ENCODE measurements around the gene TMEM86B. TPM values are rescaled to one million over a fixed set of nuclear protein-coding genes. Genes with fewer than 3 reads are reported as not detected.

TMEM86B gene
- polyA plus RNA-seq, 1 donor (not counting 4 experiments of a cell fraction or from before 2014, with no cell fraction given): 0.60 TPM

DNA sequence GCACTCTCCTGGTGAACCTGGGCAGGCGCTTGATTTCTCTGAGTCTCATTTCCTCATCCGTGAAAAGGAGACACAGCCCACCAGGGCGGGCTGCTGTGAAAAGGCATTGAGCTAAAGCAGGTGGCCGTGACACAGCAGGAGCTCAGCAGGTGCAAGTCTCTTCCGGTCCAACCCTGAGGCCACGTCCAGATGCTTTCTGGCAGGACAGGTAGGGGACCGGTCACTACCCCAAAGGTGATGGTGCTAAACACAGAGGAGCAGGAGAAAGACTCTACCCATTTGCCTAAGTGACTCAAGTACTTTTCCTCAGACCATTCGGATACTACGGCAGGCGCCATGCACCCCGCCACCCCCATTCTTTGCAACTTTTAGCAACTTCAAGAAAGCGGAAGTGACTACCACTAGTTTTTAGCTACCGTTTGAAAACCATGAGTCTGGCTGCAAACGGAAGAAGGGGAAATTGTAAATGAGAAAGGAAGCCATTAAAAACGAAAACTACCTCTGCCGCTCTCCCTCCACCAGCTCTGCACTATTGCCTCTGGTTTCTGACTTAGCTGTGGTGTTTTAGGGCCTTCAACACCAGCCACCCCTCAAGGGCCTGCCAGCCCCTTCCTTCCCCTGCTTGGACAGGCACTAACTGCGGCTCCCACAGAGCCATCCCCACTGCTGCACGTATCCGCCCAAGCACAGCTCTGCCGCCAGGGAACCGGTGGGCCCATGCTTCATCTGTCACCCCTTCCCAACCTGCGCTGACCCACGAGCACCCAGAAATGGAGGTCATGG is 25.5 kb upstream of the TMEM86B start:
- H3K36me3 ChIP-seq (ENCODE audit: control insufficient read depth in 2 of 2, extremely low read depth in 1 of 2, insufficient read depth in 2 of 2, low read length in 2 of 2): peaks cover 7 to 13% of the 10 kb centered on the region in 2 experiments
- no peak overlapping the region for H3K4me3 ChIP-seq (ENCODE audit: control insufficient read depth in 2 of 3, extremely low read depth in 1 of 3, insufficient read depth in 2 of 3, low read depth in 1 of 3, low read length in 3 of 3)
- no peak for DNase-seq (ENCODE audit: low read depth, low spot score)
- H3K27ac ChIP-seq (ENCODE audit: control insufficient read depth, insufficient read depth, low read length): no peak overlapping the region
- peaks cover 61% of the 10 kb centered on the region for H4K20me1 ChIP-seq (ENCODE audit: control insufficient read depth, extremely low read depth, insufficient read depth, low read length)
- no peak overlapping the region for H3K4me2 ChIP-seq (ENCODE audit: control insufficient read depth, extremely low read depth, insufficient read depth, low read depth, low read length)
- no peaks in the 10 kb centered on the region for H3K9me3 ChIP-seq (ENCODE audit: control insufficient read depth, low read depth, low read length)
- H2AFZ ChIP-seq (ENCODE audit: control insufficient read depth, low read length): no peak overlapping the region
- TF ChIP-seq EZH2 (IDR thresholded peaks at IDR 0.05; ENCODE audit: low read length): no peak
- TF ChIP-seq, protein P1, sequence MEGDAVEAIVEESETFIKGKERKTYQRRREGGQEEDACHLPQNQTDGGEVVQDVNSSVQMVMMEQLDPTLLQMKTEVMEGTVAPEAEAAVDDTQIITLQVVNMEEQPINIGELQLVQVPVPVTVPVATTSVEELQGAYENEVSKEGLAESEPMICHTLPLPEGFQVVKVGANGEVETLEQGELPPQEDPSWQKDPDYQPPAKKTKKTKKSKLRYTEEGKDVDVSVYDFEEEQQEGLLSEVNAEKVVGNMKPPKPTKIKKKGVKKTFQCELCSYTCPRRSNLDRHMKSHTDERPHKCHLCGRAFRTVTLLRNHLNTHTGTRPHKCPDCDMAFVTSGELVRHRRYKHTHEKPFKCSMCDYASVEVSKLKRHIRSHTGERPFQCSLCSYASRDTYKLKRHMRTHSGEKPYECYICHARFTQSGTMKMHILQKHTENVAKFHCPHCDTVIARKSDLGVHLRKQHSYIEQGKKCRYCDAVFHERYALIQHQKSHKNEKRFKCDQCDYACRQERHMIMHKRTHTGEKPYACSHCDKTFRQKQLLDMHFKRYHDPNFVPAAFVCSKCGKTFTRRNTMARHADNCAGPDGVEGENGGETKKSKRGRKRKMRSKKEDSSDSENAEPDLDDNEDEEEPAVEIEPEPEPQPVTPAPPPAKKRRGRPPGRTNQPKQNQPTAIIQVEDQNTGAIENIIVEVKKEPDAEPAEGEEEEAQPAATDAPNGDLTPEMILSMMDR (optimal IDR thresholded peaks at IDR 0.05 in 1 of 3, IDR thresholded peaks at IDR 0.05 in 1 of 3, conservative IDR thresholded peaks at IDR 0.05 in 1 of 3; ENCODE audit: extremely low read depth in 1 of 3, insufficient read depth in 2 of 3, low read length in 3 of 3): no peak
- dilution Hi-C loops (cut with MboI; ENCODE audit: extremely low pct_ligation_motif_present, low sequenced_read_pairs): no loop called here
- H3K4me1 ChIP-seq (ENCODE audit: control insufficient read depth, extremely low read depth, insufficient read depth, low read length): peaks cover 35% of the 10 kb centered on the region
- peaks cover 95% of the 10 kb centered on the region for H3K79me2 ChIP-seq (ENCODE audit: control insufficient read depth, insufficient read depth, low read length)
- peaks cover 15% of the 10 kb centered on the region for H3K9me1 ChIP-seq (ENCODE audit: control insufficient read depth, extremely low read depth, insufficient read depth, low read length)
- no peak for FAIRE-seq
- H3K9ac ChIP-seq (ENCODE audit: control insufficient read depth, extremely low read depth, insufficient read depth, low read length): no peak overlapping the region
- H3K27me3 ChIP-seq (ENCODE audit: control insufficient read depth, extremely low read depth, insufficient read depth, low read length): no peaks in the 10 kb centered on the region

DNA sequence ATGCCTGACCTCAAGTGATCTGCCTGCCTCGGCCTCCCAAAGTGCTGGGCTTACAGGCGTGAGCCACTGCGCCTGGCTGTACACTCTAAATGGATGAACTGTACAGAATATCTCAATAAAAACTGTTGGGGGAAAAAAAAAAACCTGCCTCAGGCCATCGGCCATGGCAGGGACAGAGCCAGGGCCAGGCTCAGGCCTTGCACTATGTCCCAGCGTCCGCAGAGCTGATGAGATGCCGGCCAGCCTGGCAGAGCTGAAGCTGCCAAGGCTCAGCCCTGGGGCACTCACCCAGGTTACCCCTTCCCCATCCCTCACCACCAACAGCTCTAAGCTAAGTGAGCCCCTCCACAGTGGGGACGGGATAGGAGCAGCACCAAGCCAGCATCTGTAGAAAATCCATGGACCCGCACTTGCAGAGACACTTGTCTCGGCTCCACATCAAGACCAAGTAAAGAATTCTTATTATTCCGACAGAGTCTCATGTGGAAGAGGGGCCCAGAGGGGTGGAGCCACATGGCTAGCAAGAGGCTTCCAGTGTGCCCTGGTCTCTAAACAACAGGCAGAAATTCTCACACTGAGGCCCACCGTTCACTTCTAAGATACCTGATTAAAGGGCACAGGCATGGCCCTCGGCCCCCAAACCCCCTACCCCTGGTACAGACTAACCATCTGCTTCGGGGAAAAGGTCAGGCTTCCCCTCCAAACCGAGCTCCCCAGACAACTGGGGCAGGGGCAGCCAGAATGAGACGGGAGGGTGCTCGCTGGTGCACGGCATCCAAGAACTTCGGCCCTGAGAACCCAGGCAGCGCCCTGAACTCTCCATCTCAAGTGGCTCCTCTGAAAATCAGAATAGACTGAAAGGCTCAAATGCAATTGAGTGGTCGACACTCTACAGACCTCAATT is 24.4 kb upstream of the TMEM86B start:
- no peak for DNase-seq (ENCODE audit: low read depth, low spot score)
- Histone ChIP-seq H3K36me3 (ENCODE audit: control insufficient read depth in 2 of 2, extremely low read depth in 1 of 2, insufficient read depth in 2 of 2, low read length in 2 of 2) (peaks cover 7 to 16% of the 10 kb centered on the region in 2 experiments), H3K9me1 (ENCODE audit: control insufficient read depth, extremely low read depth, insufficient read depth, low read length) (peaks cover 16% of the 10 kb centered on the region), H3K27me3 (ENCODE audit: control insufficient read depth, extremely low read depth, insufficient read depth, low read length) (no peaks in the 10 kb centered on the region), H3K9ac (ENCODE audit: control insufficient read depth, extremely low read depth, insufficient read depth, low read length) (no peak overlapping the region), H4K20me1 (ENCODE audit: control insufficient read depth, extremely low read depth, insufficient read depth, low read length) (peaks cover 65% of the 10 kb centered on the region), H3K4me1 (ENCODE audit: control insufficient read depth, extremely low read depth, insufficient read depth, low read length) (peaks cover 39% of the 10 kb centered on the region), H3K4me3 (ENCODE audit: control insufficient read depth in 2 of 3, extremely low read depth in 1 of 3, insufficient read depth in 2 of 3, low read depth in 1 of 3, low read length in 3 of 3) (no peak overlapping the region), H3K4me2 (ENCODE audit: control insufficient read depth, extremely low read depth, insufficient read depth, low read depth, low read length) (no peak overlapping the region), H3K79me2 (ENCODE audit: control insufficient read depth, insufficient read depth, low read length) (peaks cover 99% of the 10 kb centered on the region), H2AFZ (ENCODE audit: control insufficient read depth, low read length) (no peak overlapping the region), H3K9me3 (ENCODE audit: control insufficient read depth, low read depth, low read length) (no peaks in the 10 kb centered on the region), H3K27ac (ENCODE audit: control insufficient read depth, insufficient read depth, low read length) (no peak overlapping the region)
- dilution Hi-C loops (cut with MboI; ENCODE audit: extremely low pct_ligation_motif_present, low sequenced_read_pairs): no loop called here
- TF ChIP-seq, protein P1 (optimal IDR thresholded peaks at IDR 0.05 in 1 of 3, IDR thresholded peaks at IDR 0.05 in 1 of 3, conservative IDR thresholded peaks at IDR 0.05 in 1 of 3; ENCODE audit: extremely low read depth in 1 of 3, insufficient read depth in 2 of 3, low read length in 3 of 3): no peak
- no peak for TF ChIP-seq EZH2 (IDR thresholded peaks at IDR 0.05; ENCODE audit: low read length)
- no peak for FAIRE-seq
